SK-N-SH (cell line): ENCODE measurements around the gene KCTD14. TPM values are rescaled to one million over a fixed set of nuclear protein-coding genes. Genes with fewer than 3 reads are reported as not detected.

ENCODE experiments used
- CTCF ChIA-PET: fragments of 300-600, 350-600 bp; formaldehyde crosslinking; extraction: SDS; loops from one replicate; lab custom pipeline; 2021; lab: Yijun Ruan, JAX
- POLR2A ChIA-PET: fragments of 350-600 bp; sonication (Branson Sonifier 250); formaldehyde crosslinking; extraction: SDS; loops from one replicate; lab custom pipeline; 2020; ENCODE audit warnings: antibody characterized with exemption, inconsistent platforms; lab: Yijun Ruan, JAX
- DNase-seq: peaks from one replicate; pipeline ENCODE4 v3.0.0; 2012
- H2AFZ ChIP-seq: fragments of 200-600 bp; sonication (generic); 2 replicates; pipeline ENCODE4 v1.8.1; 2016; ENCODE audit warnings: antibody characterized with exemption, mild to moderate bottlenecking, low read depth
- H3F3A ChIP-seq: fragments of 200-600 bp; sonication (generic); replicated peaks from 2 replicates; pipeline ENCODE3; 2016; ENCODE audit warnings: antibody characterized with exemption, mild to moderate bottlenecking; ENCODE audit not compliant: insufficient read depth
- H3K27ac ChIP-seq, 2 experiments: fragments of 200-500 bp in 1 of 2; fragments of 200-600 bp in 1 of 2; sonication (Bioruptor generic) in 1 of 2; sonication (generic), shearing (Covaris generic) in 1 of 2; 2 replicates each; pipeline versions ENCODE4 v1.5.1 to v1.6.1; 2014 to 2016; ENCODE audit warnings: low read depth in 2 of 2, inconsistent platforms in 1 of 2, low read length in 1 of 2, mild to moderate bottlenecking in 1 of 2, mixed read lengths in 1 of 2
- H3K27me3 ChIP-seq: fragments of 200-600 bp; sonication (generic), shearing (Covaris generic); 2 replicates; pipeline ENCODE4 v1.6.1; 2016; ENCODE audit warnings: mixed run types; ENCODE audit not compliant: insufficient read depth
- H3K36me3 ChIP-seq, 2 experiments: fragments of 200-500 bp in 1 of 2; fragments of 200-600 bp in 1 of 2; sonication (Bioruptor generic) in 1 of 2; sonication (generic) in 1 of 2; replicated peaks in 1 of 2; 2 replicates each; pipeline versions ENCODE3 to v1.5.1; 2014 to 2016; ENCODE audit warnings: low read length in 1 of 2, mild to moderate bottlenecking in 1 of 2; ENCODE audit not compliant: insufficient read depth in 2 of 2, control insufficient read depth in 1 of 2
- H3K4me1 ChIP-seq, 2 experiments: fragments of 200-500 bp in 1 of 2; fragments of 200-600 bp in 1 of 2; sonication (Bioruptor generic) in 1 of 2; sonication (generic), shearing (Covaris generic) in 1 of 2; 2 replicates each; pipeline versions ENCODE4 v1.5.1 to v1.6.1; 2014 to 2016; ENCODE audit warnings: low read depth in 1 of 2, low read length in 1 of 2, mixed run types in 1 of 2; ENCODE audit not compliant: insufficient read depth in 2 of 2, control insufficient read depth in 1 of 2
- H3K4me2 ChIP-seq: fragments of 200-600 bp; sonication (generic), shearing (Covaris generic); 2 replicates; pipeline ENCODE4 v1.6.1; 2017; ENCODE audit warnings: mixed run types
- H3K4me3 ChIP-seq, 2 experiments: fragments of 200-500 bp in 1 of 2; fragments of 200-600 bp in 1 of 2; sonication (Bioruptor generic) in 1 of 2; sonication (generic), shearing (Covaris generic) in 1 of 2; 2 replicates each; pipeline versions ENCODE4 v1.5.1 to v1.8.1; 2014 to 2016; ENCODE audit warnings: low read depth in 2 of 2, inconsistent platforms in 1 of 2, low read length in 1 of 2, mild to moderate bottlenecking in 1 of 2, mixed read lengths in 1 of 2, moderate library complexity in 1 of 2
- H3K79me2 ChIP-seq: fragments of 200-600 bp; sonication (generic); 2 replicates; pipeline ENCODE4 v1.8.1; 2017; ENCODE audit warnings: mild to moderate bottlenecking; ENCODE audit not compliant: insufficient read depth
- H3K9ac ChIP-seq: fragments of 200-600 bp; sonication (generic); 2 replicates; pipeline ENCODE4 v1.6.1; 2017; ENCODE audit warnings: mixed run types
- H3K9me2 ChIP-seq: fragments of 200-600 bp; sonication (generic); 2 replicates; pipeline ENCODE4 v1.6.1; 2017; ENCODE audit warnings: mixed run types
- H3K9me3 ChIP-seq: fragments of 200-600 bp; sonication (generic); 2 replicates; pipeline ENCODE4 v1.6.1; 2017; ENCODE audit warnings: mixed run types, mild to moderate bottlenecking, moderate library complexity
- H4K20me1 ChIP-seq: fragments of 200-600 bp; sonication (generic); 2 replicates; pipeline ENCODE4 v1.6.1; 2017; ENCODE audit warnings: mild to moderate bottlenecking, mixed run types; ENCODE audit not compliant: insufficient read depth
- CHD2 ChIP-seq: fragments of 150-350 bp; IDR thresholded peaks from 2 replicates; pipeline ENCODE4 v1.6.1; 2018; ENCODE audit warnings: low read length; ENCODE audit not compliant: partially characterized antibody
- ELF1 ChIP-seq: IDR thresholded peaks from 2 replicates; pipeline ENCODE4 v1.4.0; 2012
- FOSL2 ChIP-seq: IDR thresholded peaks from 2 replicates; pipeline ENCODE4 v1.4.0; 2012; ENCODE audit warnings: low read depth, mild to moderate bottlenecking, moderate library complexity, borderline replicate concordance
- GABPA ChIP-seq: IDR thresholded peaks from 2 replicates; pipeline ENCODE4 v1.4.0; 2012; ENCODE audit warnings: low read depth, mild to moderate bottlenecking
- JUND ChIP-seq: IDR thresholded peaks from 2 replicates; pipeline ENCODE4 v1.4.0; 2012
- MXI1 ChIP-seq: IDR thresholded peaks from 2 replicates; pipeline ENCODE4 v1.6.1; 2012; ENCODE audit warnings: mild to moderate bottlenecking, low read depth, low read length, improper control_type of control experiment
- NFIC ChIP-seq: IDR thresholded peaks from 2 replicates; pipeline ENCODE4 v1.4.0; 2012; ENCODE audit warnings: borderline replicate concordance
- RCOR1 ChIP-seq: fragments of 150-350 bp; IDR thresholded peaks from 2 replicates; pipeline ENCODE4 v1.6.1; 2017; ENCODE audit warnings: antibody characterized with exemption, low read length
- RXRA ChIP-seq: IDR thresholded peaks from 2 replicates; pipeline ENCODE4 v1.4.0; 2012; ENCODE audit warnings: low read depth, mild to moderate bottlenecking, borderline replicate concordance
- SIN3A ChIP-seq: IDR thresholded peaks from 2 replicates; pipeline ENCODE4 v1.6.1; 2012; ENCODE audit warnings: low read depth, mild to moderate bottlenecking, low read length, moderate library complexity, borderline replicate concordance
- TAF1 ChIP-seq: IDR thresholded peaks from 2 replicates; pipeline ENCODE4 v1.6.1; 2012; ENCODE audit warnings: low read depth, mild to moderate bottlenecking, low read length, moderate library complexity, borderline replicate concordance
- YY1 ChIP-seq: IDR thresholded peaks from 2 replicates; pipeline ENCODE4 v1.4.0; 2012; ENCODE audit warnings: low read depth, mild to moderate bottlenecking
- WGBS: methylation state at CpG from one replicate; pipeline ENCODE4 v1.1.6; 2017; ENCODE audit warnings: low lambda C conversion rate; 5-methylcytosine and 5-hydroxymethylcytosine counted together
- polyA plus RNA-seq, 3 experiments: library from polyadenylated mRNA; depleted of rRNA; stranded (reverse); fragments of >200 nt; gene quantifications; 2 replicates each; pipeline ENCODE4 v1.2.3, GENCODE V29; 2012
- TF ChIP-seq, protein P1 (sequence below): IDR thresholded peaks from 2 replicates; pipeline ENCODE4 v1.4.0; 2012; ENCODE audit warnings: low read depth, borderline replicate concordance
- TF ChIP-seq, protein P2 (sequence below): IDR thresholded peaks from 2 replicates; pipeline ENCODE4; 2012
- TF ChIP-seq, protein P3 (sequence below): IDR thresholded peaks from 2 replicates; pipeline ENCODE4 v1.4.0; 2012; ENCODE audit warnings: low read depth
- TF ChIP-seq, protein P4 (sequence below): IDR thresholded peaks from 2 replicates; pipeline ENCODE4 v1.6.1; 2012; ENCODE audit warnings: mild to moderate bottlenecking, low read depth, low read length, moderate library complexity

Gene KCTD14
- polyA plus RNA-seq, 1 of the 3 experiments (the other 2 are of a cell fraction) = 0.25 TPM

DNA sequence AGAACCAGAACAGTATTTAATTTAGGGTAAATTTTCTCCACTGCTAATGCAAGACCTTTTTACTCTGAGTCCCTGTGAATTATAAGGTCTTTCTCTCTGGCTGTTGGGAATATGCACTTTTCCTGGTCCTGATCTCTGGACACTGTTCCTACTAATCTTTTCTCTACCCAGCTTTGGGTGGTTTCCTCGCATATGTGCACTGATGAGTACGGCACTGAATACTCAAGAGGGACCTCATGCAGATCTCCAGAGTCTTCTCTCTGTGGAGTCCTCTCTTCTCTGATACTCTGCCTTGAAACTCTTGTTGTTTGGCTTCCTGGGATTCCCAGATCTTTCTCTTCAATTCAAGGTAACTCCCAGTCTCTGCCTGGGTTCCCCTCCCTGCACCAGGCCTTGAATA lies 14.0 kb downstream of the KCTD14 start:
- TF ChIP-seq TAF1 = no peak
- TF ChIP-seq RXRA = no peak
- TF ChIP-seq SIN3A = no peak
- no peak for TF ChIP-seq MXI1
- no peak for TF ChIP-seq GABPA
- no peak for TF ChIP-seq YY1
- TF ChIP-seq, protein P1, sequence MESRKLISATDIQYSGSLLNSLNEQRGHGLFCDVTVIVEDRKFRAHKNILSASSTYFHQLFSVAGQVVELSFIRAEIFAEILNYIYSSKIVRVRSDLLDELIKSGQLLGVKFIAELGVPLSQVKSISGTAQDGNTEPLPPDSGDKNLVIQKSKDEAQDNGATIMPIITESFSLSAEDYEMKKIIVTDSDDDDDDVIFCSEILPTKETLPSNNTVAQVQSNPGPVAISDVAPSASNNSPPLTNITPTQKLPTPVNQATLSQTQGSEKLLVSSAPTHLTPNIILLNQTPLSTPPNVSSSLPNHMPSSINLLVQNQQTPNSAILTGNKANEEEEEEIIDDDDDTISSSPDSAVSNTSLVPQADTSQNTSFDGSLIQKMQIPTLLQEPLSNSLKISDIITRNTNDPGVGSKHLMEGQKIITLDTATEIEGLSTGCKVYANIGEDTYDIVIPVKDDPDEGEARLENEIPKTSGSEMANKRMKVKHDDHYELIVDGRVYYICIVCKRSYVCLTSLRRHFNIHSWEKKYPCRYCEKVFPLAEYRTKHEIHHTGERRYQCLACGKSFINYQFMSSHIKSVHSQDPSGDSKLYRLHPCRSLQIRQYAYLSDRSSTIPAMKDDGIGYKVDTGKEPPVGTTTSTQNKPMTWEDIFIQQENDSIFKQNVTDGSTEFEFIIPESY = no peak
- TF ChIP-seq ELF1 = no peak
- TF ChIP-seq RCOR1 = no peak
- TF ChIP-seq, protein P2, sequence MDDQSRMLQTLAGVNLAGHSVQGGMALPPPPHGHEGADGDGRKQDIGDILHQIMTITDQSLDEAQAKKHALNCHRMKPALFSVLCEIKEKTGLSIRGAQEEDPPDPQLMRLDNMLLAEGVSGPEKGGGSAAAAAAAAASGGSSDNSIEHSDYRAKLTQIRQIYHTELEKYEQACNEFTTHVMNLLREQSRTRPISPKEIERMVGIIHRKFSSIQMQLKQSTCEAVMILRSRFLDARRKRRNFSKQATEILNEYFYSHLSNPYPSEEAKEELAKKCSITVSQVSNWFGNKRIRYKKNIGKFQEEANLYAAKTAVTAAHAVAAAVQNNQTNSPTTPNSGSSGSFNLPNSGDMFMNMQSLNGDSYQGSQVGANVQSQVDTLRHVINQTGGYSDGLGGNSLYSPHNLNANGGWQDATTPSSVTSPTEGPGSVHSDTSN = no peak
- TF ChIP-seq, protein P3, sequence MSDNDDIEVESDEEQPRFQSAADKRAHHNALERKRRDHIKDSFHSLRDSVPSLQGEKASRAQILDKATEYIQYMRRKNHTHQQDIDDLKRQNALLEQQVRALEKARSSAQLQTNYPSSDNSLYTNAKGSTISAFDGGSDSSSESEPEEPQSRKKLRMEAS = no peak
- no peak for TF ChIP-seq JUND
- no peak for TF ChIP-seq FOSL2
- no peak for TF ChIP-seq NFIC
- TF ChIP-seq, protein P4, sequence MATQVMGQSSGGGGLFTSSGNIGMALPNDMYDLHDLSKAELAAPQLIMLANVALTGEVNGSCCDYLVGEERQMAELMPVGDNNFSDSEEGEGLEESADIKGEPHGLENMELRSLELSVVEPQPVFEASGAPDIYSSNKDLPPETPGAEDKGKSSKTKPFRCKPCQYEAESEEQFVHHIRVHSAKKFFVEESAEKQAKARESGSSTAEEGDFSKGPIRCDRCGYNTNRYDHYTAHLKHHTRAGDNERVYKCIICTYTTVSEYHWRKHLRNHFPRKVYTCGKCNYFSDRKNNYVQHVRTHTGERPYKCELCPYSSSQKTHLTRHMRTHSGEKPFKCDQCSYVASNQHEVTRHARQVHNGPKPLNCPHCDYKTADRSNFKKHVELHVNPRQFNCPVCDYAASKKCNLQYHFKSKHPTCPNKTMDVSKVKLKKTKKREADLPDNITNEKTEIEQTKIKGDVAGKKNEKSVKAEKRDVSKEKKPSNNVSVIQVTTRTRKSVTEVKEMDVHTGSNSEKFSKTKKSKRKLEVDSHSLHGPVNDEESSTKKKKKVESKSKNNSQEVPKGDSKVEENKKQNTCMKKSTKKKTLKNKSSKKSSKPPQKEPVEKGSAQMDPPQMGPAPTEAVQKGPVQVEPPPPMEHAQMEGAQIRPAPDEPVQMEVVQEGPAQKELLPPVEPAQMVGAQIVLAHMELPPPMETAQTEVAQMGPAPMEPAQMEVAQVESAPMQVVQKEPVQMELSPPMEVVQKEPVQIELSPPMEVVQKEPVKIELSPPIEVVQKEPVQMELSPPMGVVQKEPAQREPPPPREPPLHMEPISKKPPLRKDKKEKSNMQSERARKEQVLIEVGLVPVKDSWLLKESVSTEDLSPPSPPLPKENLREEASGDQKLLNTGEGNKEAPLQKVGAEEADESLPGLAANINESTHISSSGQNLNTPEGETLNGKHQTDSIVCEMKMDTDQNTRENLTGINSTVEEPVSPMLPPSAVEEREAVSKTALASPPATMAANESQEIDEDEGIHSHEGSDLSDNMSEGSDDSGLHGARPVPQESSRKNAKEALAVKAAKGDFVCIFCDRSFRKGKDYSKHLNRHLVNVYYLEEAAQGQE = no peak
- TF ChIP-seq CHD2 = no peak
- TF ChIP-seq, all 33 proteins: peak for 0
- H3K9me2 ChIP-seq = no peaks in the 10 kb centered on the region
- H2AFZ ChIP-seq = no peak overlapping the region
- H3K4me2 ChIP-seq = no peak overlapping the region
- H3K79me2 ChIP-seq = no peaks in the 10 kb centered on the region
- no peaks in the 10 kb centered on the region for H4K20me1 ChIP-seq
- H3K27ac ChIP-seq = no peak overlapping the region
- no peak overlapping the region for H3K9ac ChIP-seq
- ChIA-PET POLR2A (no interaction called here), CTCF (interaction anchor here (0.5 to 3.4 kb wide), 2 partner anchors 9 to 188 kb away, joined by 3 to 12 read pairs; partner anchors contain the start of gene AAMDC)
- H3K9me3 ChIP-seq = no peaks in the 10 kb centered on the region
- no peak overlapping the region for H3K4me3 ChIP-seq
- H3K4me1 ChIP-seq = no peaks in the 10 kb centered on the region
- 89% methylated on average over 2 of the region's 2 CpGs for WGBS
- no peaks in the 10 kb centered on the region for H3K27me3 ChIP-seq
- H3K36me3 ChIP-seq = no peaks in the 10 kb centered on the region
- DNase-seq = no peak
- H3F3A ChIP-seq = no peaks in the 10 kb centered on the region
